ENCODE measurements around the gene CD44. TPM values are rescaled to one million over a fixed set of nuclear protein-coding genes. Genes with fewer than 3 reads are reported as not detected.

The CD44 gene
- total RNA-seq, 3 donors from 2014 or later = 468 to 781 (median 646) TPM

DNA sequence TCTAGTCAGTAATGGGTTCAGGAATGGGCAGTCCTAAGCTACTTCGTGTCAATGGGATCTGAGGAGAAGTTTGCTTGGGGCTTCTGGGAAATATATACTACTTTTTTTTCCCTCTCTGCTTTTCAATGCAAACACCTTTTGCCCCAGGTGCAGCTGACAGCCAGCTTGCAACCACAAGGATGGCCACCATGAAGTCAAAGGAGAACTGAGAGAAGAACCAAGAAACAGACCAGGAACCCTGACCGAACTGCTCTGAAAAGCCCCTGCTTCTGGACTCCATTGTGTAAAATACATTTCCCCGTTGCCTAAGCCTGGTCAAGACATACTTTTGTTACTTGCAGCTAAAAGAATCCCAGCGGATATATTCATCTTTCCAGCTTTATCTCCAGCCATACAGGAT lies 20.1 kb upstream of the CD44 start:
- H3K4me3 Mint-ChIP-seq = no peak overlapping the region
- H3K27me3 Mint-ChIP-seq (ENCODE audit: low read depth) = no peaks in the 10 kb centered on the region
- DNase-seq (no peak), ATAC-seq (no peak)
- peaks cover 53% of the 10 kb centered on the region for H3K4me1 Mint-ChIP-seq (ENCODE audit: low read depth)
- no peaks in the 10 kb centered on the region for H3K36me3 Mint-ChIP-seq (ENCODE audit: insufficient read depth)
- H3K9me3 Mint-ChIP-seq = no peaks in the 10 kb centered on the region

DNA sequence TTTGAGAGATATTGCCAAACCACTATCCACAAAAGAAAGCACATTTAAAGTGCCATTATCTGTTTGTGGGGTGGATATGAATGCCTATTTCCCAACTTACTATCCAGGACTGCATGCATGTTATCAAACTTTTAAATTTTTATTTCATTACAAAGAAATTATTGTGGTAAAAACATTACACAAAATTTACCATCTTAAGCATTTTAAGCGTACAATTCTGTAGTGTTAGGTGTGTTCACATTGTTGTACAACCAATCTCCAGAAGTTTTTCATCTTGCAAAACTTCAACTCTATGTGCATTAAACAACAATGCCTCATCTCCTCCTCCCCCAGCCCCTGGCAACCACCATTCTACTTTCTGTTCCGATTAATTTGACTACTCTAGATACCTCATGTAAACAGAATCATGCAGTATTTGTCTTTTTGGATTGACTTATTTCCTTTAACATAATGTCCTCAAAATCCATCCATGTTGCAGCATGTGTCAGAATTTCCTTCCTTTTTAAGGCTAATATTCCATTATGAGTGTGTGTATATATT lies 17.6 kb upstream of the CD44 start:
- no peaks in the 10 kb centered on the region for H3K9me3 Mint-ChIP-seq
- H3K36me3 Mint-ChIP-seq (ENCODE audit: insufficient read depth) = no peaks in the 10 kb centered on the region
- DNase-seq (no peak), ATAC-seq (peak; percentile 26 to 35)
- H3K4me3 Mint-ChIP-seq = no peak overlapping the region
- H3K4me1 Mint-ChIP-seq (ENCODE audit: low read depth) = peaks cover 66% of the 10 kb centered on the region
- no peaks in the 10 kb centered on the region for H3K27me3 Mint-ChIP-seq (ENCODE audit: low read depth)

DNA sequence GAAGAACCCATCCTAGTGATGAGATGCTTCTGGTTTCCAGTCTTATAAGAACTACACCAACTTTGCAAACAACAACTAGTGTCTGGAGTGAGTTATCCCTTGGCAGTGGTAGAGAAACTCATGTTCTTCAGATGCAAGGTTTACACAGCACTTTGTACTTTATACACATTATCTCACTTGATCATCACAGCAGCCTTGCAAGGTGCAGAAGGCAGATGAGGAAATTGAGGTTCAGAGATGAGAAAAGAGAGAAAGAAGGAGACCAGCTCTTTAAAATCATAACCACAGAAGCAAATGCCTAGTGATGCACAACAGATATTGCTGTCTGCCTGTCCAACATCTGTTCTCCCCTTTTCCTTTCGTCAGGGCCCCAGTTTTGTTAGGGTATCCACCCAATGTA lies 16.7 kb upstream of the CD44 start:
- H3K4me1 Mint-ChIP-seq (ENCODE audit: low read depth) = peaks cover 76% of the 10 kb centered on the region
- no peaks in the 10 kb centered on the region for H3K36me3 Mint-ChIP-seq (ENCODE audit: insufficient read depth)
- H3K27me3 Mint-ChIP-seq (ENCODE audit: low read depth) = no peaks in the 10 kb centered on the region
- H3K9me3 Mint-ChIP-seq = no peaks in the 10 kb centered on the region
- no peak overlapping the region for H3K4me3 Mint-ChIP-seq
- DNase-seq (no peak), ATAC-seq (peak in 1 of 2 donors; percentile 9)

DNA sequence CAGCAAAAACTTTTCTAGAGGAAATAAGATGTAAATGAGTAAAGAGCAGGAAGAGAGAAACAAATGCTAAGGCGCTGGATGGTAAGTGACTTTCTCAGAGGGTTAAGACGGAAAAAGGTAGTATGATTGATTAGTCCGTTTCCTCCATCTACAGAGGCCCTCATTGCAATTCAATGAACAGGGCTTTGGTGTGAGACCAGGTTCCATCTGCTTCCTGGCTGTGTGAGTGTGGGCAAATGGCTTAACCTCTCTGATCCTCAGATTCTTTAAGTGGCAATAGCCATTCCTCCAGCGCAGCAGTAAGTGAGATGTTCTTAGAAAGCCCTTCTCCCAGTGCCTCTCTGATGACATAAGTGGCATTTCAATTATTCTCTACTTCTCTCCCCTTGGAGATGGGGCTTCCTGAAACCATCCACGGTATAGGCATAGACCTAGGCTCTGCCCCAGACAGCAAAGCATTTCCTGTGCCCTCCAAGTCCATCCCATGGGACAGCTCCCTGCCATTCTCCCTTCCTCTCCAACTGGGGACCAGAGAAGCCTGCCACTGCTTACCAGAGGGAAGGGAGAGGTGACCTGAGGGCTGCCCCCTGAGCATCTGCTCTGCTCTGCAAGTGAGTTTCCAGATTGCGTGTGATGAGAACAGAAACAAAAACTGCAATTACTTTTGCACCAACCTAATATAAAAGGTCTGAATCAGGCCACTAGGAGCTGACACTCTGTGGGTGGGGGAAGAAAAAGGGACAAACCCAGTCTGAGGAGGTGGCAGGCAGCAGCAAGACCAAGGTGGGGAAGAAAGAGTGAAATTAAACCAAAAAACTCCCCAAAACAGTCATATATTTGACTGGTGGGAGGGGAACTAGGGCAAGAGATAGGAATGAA lies 12.7 kb upstream of the CD44 start:
- H3K9me3 Mint-ChIP-seq = no peaks in the 10 kb centered on the region
- ATAC-seq = peak; percentile 84 to 89
- peak; percentile 36 for DNase-seq
- H3K4me3 Mint-ChIP-seq = peak overlapping the region; percentile 72
- no peaks in the 10 kb centered on the region for H3K27me3 Mint-ChIP-seq (ENCODE audit: low read depth)
- H3K36me3 Mint-ChIP-seq (ENCODE audit: insufficient read depth) = no peaks in the 10 kb centered on the region
- peaks cover 65% of the 10 kb centered on the region for H3K4me1 Mint-ChIP-seq (ENCODE audit: low read depth)

DNA sequence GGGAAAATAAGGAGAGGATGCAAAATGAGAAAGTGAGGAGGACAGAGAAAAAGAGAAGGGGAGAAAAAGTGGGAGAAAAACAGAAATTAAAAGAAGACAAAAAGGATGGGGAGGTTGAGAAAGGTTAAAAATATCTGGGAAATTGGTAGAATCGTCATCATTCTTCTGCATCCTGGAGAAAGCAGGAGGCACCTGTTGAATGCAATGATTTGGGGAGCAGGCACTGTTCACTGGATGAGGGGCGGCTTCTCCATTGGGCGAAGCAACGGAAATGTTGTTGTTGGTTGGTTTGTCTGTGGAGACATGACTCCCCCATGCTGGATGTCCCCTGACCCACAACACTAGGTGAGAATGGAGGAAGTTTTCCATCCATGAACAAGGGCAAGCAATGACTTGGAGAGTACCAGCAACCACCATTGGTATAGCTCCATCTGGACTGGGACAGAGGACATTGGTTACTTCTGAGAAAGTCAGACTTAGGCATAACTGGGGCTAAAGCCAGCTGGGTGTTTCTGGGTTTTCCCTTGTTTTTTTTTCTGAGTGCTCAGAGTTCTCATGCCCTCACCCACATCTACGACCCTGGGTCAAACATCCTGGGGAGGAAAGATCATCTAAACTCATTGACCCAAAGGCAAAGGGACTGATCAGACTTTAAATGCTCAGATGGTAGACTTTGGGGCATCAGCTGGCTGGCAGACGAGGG lies 11.9 kb upstream of the CD44 start:
- DNase-seq (no peak), ATAC-seq (no peak)
- Mint-ChIP-seq H3K27me3 (ENCODE audit: low read depth) (no peaks in the 10 kb centered on the region), H3K9me3 (no peaks in the 10 kb centered on the region), H3K36me3 (ENCODE audit: insufficient read depth) (no peaks in the 10 kb centered on the region), H3K4me1 (ENCODE audit: low read depth) (peaks cover 65% of the 10 kb centered on the region), H3K4me3 (peak overlapping the region; percentile 72)

DNA sequence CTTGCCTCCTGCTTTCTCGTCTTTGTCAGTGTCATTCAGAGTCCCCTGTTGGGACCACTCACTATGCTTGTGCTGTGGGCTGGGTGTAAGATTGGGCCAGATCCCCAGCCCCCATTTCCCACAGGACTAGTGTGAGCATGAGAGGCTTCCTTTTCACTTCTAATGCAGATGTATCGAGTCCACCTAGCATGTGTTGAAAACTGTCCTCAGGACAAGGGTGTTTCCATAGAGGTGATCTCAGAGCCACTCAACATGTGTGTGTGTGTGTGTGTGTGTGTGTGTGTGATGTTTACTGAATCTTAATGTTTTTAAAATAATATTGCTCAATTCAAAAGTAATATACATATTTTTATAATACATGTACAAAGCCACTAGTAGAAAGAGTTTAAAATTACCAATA lies 11.4 kb upstream of the CD44 start:
- Mint-ChIP-seq H3K9me3 (no peaks in the 10 kb centered on the region), H3K4me1 (ENCODE audit: low read depth) (peaks cover 64% of the 10 kb centered on the region), H3K36me3 (ENCODE audit: insufficient read depth) (no peaks in the 10 kb centered on the region), H3K4me3 (no peak overlapping the region), H3K27me3 (ENCODE audit: low read depth) (peaks cover 2% of the 10 kb centered on the region)
- DNase-seq (no peak), ATAC-seq (no peak)

DNA sequence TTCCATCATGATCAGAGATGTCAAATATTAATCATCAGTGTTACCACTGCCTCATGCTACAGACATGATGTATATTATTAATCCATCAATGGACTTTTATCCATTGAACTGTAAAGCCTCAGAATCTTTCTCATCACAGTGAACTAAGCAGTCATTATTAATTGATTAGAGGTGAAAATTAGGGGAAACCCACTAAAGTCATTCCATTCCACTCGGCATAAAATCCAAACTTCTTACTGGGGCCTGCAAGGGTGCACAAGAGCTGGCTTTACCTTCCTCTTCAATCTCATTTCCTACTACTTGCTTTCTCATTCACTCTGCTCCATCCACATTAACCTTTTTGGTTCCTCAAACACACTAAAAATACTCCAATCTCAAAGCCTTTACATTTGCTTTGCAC lies 7.9 kb upstream of the CD44 start:
- no peaks in the 10 kb centered on the region for H3K36me3 Mint-ChIP-seq (ENCODE audit: insufficient read depth)
- DNase-seq (no peak), ATAC-seq (no peak)
- peaks cover 58% of the 10 kb centered on the region for H3K4me1 Mint-ChIP-seq (ENCODE audit: low read depth)
- no peak overlapping the region for H3K4me3 Mint-ChIP-seq
- peaks cover 2% of the 10 kb centered on the region for H3K27me3 Mint-ChIP-seq (ENCODE audit: low read depth)
- H3K9me3 Mint-ChIP-seq = peaks cover 5% of the 10 kb centered on the region

DNA sequence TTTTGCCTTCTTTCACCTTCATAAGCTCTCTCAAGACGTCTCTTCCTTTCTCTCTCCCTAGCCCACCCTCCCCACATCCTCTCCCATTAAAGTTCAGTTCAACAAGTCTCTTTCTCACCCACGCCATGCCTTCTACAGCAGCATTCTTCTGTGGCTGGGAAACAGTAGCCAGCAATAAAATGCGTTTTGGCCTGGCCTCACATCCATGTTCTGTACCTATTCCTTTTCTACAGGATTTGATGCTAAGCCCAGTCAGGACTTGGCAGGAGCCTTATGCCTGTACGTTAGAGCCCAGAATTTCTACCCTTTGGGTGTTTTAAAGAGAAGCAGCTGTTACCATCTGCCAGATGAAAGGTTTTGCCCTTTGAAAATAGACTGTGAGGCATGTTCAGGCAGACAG lies 7.1 kb upstream of the CD44 start:
- DNase-seq = no peak
- no peaks in the 10 kb centered on the region for H3K36me3 Mint-ChIP-seq (ENCODE audit: insufficient read depth)
- H3K4me3 Mint-ChIP-seq = no peak overlapping the region
- peaks cover 52% of the 10 kb centered on the region for H3K4me1 Mint-ChIP-seq (ENCODE audit: low read depth)
- ATAC-seq = no peak
- H3K27me3 Mint-ChIP-seq (ENCODE audit: low read depth) = peaks cover 2% of the 10 kb centered on the region
- H3K9me3 Mint-ChIP-seq = peaks cover 5% of the 10 kb centered on the region

DNA sequence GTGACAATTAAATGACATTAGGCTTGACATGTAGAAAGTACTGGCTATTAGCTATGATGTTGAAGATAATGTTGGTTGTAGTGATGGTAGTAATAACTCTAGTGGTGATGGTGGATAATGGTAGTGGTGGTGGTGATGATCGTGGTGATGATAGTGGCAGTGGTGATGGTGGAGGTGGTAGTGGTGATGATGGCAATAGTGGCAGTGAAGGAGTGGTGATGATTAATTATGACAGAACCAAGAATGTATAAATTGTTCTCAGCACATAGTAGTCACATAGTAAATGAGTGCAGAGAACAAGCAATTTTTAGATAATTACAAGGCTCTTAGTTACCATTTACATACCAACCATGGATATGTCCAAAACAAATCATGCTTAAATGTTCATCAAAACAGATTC lies 5.3 kb upstream of the CD44 start:
- no peak overlapping the region for H3K4me3 Mint-ChIP-seq
- peaks cover 5% of the 10 kb centered on the region for H3K9me3 Mint-ChIP-seq
- DNase-seq (no peak), ATAC-seq (peak; percentile 50 to 62)
- H3K36me3 Mint-ChIP-seq (ENCODE audit: insufficient read depth) = no peaks in the 10 kb centered on the region
- H3K27me3 Mint-ChIP-seq (ENCODE audit: low read depth) = peaks cover 2% of the 10 kb centered on the region
- peaks cover 58% of the 10 kb centered on the region for H3K4me1 Mint-ChIP-seq (ENCODE audit: low read depth)

DNA sequence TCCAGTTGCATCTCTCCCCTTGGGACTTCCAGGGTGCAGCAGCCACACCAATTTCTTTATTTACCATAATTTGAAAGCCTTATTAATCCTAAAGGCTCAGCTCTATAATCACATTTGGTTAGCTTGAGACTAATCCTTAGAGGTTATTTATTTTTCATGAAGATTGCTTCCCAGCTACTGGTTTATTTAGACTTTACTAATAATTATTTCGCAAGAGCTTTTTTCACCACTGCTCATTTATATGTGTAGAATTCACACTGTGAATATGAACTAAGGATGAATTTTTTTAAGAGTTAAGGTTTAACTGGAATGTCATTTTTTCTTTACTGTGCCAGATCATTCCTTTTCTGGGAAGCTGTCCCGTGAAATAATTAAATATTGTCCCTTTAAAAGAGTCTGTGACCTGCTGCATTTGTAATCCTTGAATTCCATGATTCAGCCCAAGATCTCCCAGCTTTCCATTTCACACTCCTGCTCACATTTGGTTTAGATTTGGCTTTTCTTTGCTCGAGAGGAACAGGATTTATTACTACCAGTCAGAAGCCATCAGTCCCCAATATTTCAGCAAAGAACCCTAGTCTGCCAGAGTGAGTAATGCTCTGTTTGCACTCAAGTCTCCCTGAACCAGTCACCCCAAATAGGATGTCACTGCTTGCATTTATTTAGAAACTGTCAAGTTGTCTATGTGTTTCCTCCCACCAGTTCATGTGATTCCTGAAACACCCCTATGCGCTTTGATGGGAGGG lies 4.4 kb upstream of the CD44 start:
- Mint-ChIP-seq H3K4me3 (no peak overlapping the region), H3K4me1 (ENCODE audit: low read depth) (peaks cover 55% of the 10 kb centered on the region), H3K36me3 (ENCODE audit: insufficient read depth) (peaks cover 2% of the 10 kb centered on the region), H3K9me3 (peaks cover 5% of the 10 kb centered on the region), H3K27me3 (ENCODE audit: low read depth) (peaks cover 2% of the 10 kb centered on the region)
- DNase-seq (no peak), ATAC-seq (no peak)

DNA sequence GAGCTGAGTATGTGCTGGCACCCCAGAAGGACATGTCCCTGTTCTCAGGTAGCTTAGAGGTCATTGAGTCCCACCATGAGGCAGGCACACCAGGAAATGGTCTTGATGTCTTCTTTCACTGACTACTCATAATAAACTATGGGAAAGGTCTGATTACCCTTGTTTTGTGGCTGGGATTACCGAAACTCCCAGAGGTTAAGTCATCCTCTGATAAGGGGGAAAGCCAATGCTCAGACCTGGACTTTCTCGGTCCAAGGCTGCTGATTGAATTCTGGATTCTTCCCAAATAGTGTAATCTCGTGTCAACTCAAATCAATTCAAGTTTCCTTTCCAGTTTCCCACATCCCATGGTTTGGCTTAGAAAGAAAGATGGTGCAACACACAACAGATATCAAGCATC lies 3.7 kb upstream of the CD44 start:
- H3K4me1 Mint-ChIP-seq (ENCODE audit: low read depth) = peaks cover 55% of the 10 kb centered on the region
- H3K27me3 Mint-ChIP-seq (ENCODE audit: low read depth) = peaks cover 2% of the 10 kb centered on the region
- H3K4me3 Mint-ChIP-seq = no peak overlapping the region
- DNase-seq = no peak
- peaks cover 5% of the 10 kb centered on the region for H3K9me3 Mint-ChIP-seq
- H3K36me3 Mint-ChIP-seq (ENCODE audit: insufficient read depth) = peaks cover 6% of the 10 kb centered on the region
- no peak for ATAC-seq

DNA sequence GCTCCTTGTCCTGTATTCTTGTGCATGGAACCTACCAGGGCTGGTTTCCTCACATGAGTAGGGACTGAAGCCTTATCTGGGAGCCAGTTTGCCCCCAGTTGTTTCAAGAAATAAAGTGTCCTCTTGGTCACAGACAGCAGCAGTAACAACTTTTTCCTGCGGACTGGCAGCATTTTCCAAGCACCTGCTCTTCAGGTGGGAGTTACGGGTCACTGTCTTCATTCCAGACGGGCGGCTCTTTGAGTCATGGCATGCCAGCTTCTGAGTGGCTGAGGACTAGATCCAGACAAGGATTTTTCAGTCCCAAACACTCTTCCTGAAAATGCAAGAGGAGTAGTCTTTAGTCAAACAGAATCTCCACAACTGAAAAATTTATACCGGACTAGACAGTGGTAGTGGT lies 2.7 kb upstream of the CD44 start:
- ATAC-seq (no peak), DNase-seq (no peak)

DNA sequence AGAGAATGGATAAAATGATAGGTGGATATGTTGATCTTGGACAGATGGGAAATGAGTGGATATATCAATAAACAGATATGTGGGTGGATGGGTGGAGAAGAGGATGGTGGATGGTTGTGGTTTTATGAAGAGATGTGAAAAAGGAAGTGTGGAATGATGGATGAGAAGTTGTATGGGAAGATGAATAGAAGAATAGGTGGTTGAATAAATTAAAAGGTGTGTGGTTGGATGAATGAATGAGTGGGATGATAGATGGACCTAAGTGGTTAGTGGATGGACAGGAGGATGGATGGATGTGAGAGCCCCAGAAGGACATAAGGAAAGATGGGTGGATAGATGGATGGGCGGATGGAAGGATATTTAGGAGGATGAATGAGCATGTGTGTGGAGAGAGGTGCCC lies 913 bp upstream of the CD44 start:
- peaks cover 49% of the 10 kb centered on the region for H3K4me1 Mint-ChIP-seq (ENCODE audit: low read depth)
- peak overlapping the region; percentile 97 for H3K4me3 Mint-ChIP-seq
- H3K27me3 Mint-ChIP-seq (ENCODE audit: low read depth) = no peaks in the 10 kb centered on the region
- H3K9me3 Mint-ChIP-seq = peaks cover 5% of the 10 kb centered on the region
- ATAC-seq (no peak), DNase-seq (no peak)
- peaks cover 21% of the 10 kb centered on the region for H3K36me3 Mint-ChIP-seq (ENCODE audit: insufficient read depth)

More for the DNA sequence above, 2.7 kb upstream of the CD44 start:
- peaks cover 2% of the 10 kb centered on the region for H3K27me3 Mint-ChIP-seq (ENCODE audit: low read depth)
- H3K9me3 Mint-ChIP-seq = peaks cover 5% of the 10 kb centered on the region
- peaks cover 49% of the 10 kb centered on the region for H3K4me1 Mint-ChIP-seq (ENCODE audit: low read depth)
- H3K4me3 Mint-ChIP-seq = no peak overlapping the region
- H3K36me3 Mint-ChIP-seq (ENCODE audit: insufficient read depth) = peaks cover 15% of the 10 kb centered on the region

DNA sequence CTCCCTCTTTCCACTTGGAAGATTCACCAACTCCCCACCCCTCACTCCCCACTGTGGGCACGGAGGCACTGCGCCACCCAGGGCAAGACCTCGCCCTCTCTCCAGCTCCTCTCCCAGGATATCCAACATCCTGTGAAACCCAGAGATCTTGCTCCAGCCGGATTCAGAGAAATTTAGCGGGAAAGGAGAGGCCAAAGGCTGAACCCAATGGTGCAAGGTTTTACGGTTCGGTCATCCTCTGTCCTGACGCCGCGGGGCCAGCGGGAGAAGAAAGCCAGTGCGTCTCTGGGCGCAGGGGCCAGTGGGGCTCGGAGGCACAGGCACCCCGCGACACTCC lies 397 bp upstream of the CD44 start:
- no peak for DNase-seq
- H3K36me3 Mint-ChIP-seq (ENCODE audit: insufficient read depth) = peaks cover 23% of the 10 kb centered on the region
- H3K27me3 Mint-ChIP-seq (ENCODE audit: low read depth) = no peaks in the 10 kb centered on the region
- no peak for ATAC-seq
- H3K4me1 Mint-ChIP-seq (ENCODE audit: low read depth) = peaks cover 47% of the 10 kb centered on the region
- peak overlapping the region; percentile 97 for H3K4me3 Mint-ChIP-seq
- H3K9me3 Mint-ChIP-seq = peaks cover 2% of the 10 kb centered on the region

Data from activated T-cell treated with anti-CD3 and anti-CD28 coated beads, Interleukin-2, amount 50 U/mL, for 4 hours (primary cell).